HEK293 (cell line): ENCODE results near the gene TTC7B.

ENCODE experiments used
- CTCF ChIA-PET: fragments of 350-600 bp; formaldehyde crosslinking; extraction: SDS; loops from one replicate; lab custom pipeline; 2021; ENCODE audit warnings: antibody characterized with exemption; lab: Yijun Ruan, JAX
- POLR2A ChIA-PET: fragments of 300-600 bp; formaldehyde crosslinking; extraction: SDS; loops from one replicate; lab custom pipeline; 2020; ENCODE audit warnings: antibody characterized with exemption, inconsistent platforms; lab: Yijun Ruan, JAX
- H3K27ac ChIP-seq: fragments of 200-500 bp; sonication (Bioruptor generic); 2 replicates; pipeline ENCODE4 v1.5.1; 2014; ENCODE audit warnings: low read depth, low read length, control low read depth, inconsistent platforms; ENCODE audit errors: extremely low read depth
- H3K36me3 ChIP-seq, 2 experiments: fragments of 200-500 bp in 1 of 2; sonication (Bioruptor generic) in 1 of 2; 1 replicate in 1 of 2; 2 replicates in 1 of 2; pipeline ENCODE4 v1.5.1; 2014 to 2017; ENCODE audit warnings: inconsistent platforms in 2 of 2, low read length in 2 of 2; ENCODE audit not compliant: control insufficient read depth in 2 of 2, insufficient read depth in 1 of 2
- H3K4me1 ChIP-seq: fragments of 200-500 bp; sonication (Bioruptor generic); 2 replicates; pipeline ENCODE4 v1.5.1; 2014; ENCODE audit warnings: mild to moderate bottlenecking, low read length, inconsistent platforms; ENCODE audit not compliant: control insufficient read depth, insufficient read depth
- H3K4me3 ChIP-seq: 2 replicates; pipeline ENCODE4 v1.5.1; 2011; ENCODE audit warnings: low read depth, mild to moderate bottlenecking, control low read depth, low read length, moderate library complexity
- H3K9me3 ChIP-seq: fragments of 200-500 bp; sonication (Bioruptor generic); 2 replicates; pipeline ENCODE4 v1.5.1; 2014; ENCODE audit warnings: low read depth, low read length, inconsistent platforms; ENCODE audit not compliant: control insufficient read depth, insufficient read depth
- GLI2 ChIP-seq: fragments of 450-650 bp; formaldehyde crosslinking; IDR thresholded peaks from 2 replicates; pipeline ENCODE4; 2017; ENCODE audit warnings: missing biosample characterization, missing genetic modification characterization, low read depth, borderline replicate concordance
- GLIS2 ChIP-seq: fragments of 450-650 bp; formaldehyde crosslinking; IDR thresholded peaks from 2 replicates; pipeline ENCODE4 v1.5.1; 2016; ENCODE audit warnings: missing biosample characterization, missing genetic modification characterization
- OSR2 ChIP-seq: fragments of 450-650 bp; formaldehyde crosslinking; IDR thresholded peaks from 2 replicates; pipeline ENCODE4 v1.5.1; 2016; ENCODE audit warnings: missing biosample characterization, missing genetic modification characterization
- SALL2 ChIP-seq: fragments of 450-650 bp; formaldehyde crosslinking; IDR thresholded peaks from 2 replicates; pipeline ENCODE4 v1.5.0; 2017; ENCODE audit warnings: missing biosample characterization, mild to moderate bottlenecking, missing genetic modification characterization, borderline replicate concordance
- SCRT2 ChIP-seq: fragments of 450-650 bp; formaldehyde crosslinking; IDR thresholded peaks from 2 replicates; pipeline ENCODE4 v1.5.1; 2016; ENCODE audit warnings: missing biosample characterization, missing genetic modification characterization
- SP3 ChIP-seq: fragments of 450-650 bp; formaldehyde crosslinking; IDR thresholded peaks from 2 replicates; pipeline ENCODE4 v1.5.1; 2016; ENCODE audit warnings: missing biosample characterization, missing genetic modification characterization
- TCF7L2 ChIP-seq: IDR thresholded peaks from 2 replicates; pipeline ENCODE4 v1.6.1; 2011; ENCODE audit warnings: low read depth, mild to moderate bottlenecking, inconsistent platforms, low read length, moderate library complexity, borderline replicate concordance
- YY1 ChIP-seq: fragments of 450-650 bp; formaldehyde crosslinking; IDR thresholded peaks from 2 replicates; pipeline ENCODE4 v1.5.1; 2018; ENCODE audit warnings: missing biosample characterization, missing genetic modification characterization
- YY2 ChIP-seq: fragments of 450-650 bp; formaldehyde crosslinking; IDR thresholded peaks from 2 replicates; pipeline ENCODE4 v1.5.1; 2016; ENCODE audit warnings: missing biosample characterization, missing genetic modification characterization
- ZBTB1 ChIP-seq: fragments of 450-650 bp; formaldehyde crosslinking; IDR thresholded peaks from 2 replicates; pipeline ENCODE4 v1.5.1; 2016; ENCODE audit warnings: missing biosample characterization, missing genetic modification characterization
- ZBTB10 ChIP-seq: fragments of 450-650 bp; formaldehyde crosslinking; IDR thresholded peaks from 2 replicates; pipeline ENCODE4 v1.5.1; 2016; ENCODE audit warnings: missing biosample characterization, missing genetic modification characterization
- ZFHX2 ChIP-seq: fragments of 450-650 bp; formaldehyde crosslinking; conservative IDR thresholded peaks from 2 replicates; pipeline ENCODE4 v1.5.1; 2016; ENCODE audit warnings: missing biosample characterization, missing genetic modification characterization
- ZNF16 ChIP-seq: fragments of 450-650 bp; formaldehyde crosslinking; IDR thresholded peaks from 2 replicates; pipeline ENCODE4 v1.5.1; 2016; ENCODE audit warnings: low read depth, missing biosample characterization, missing genetic modification characterization
- ZNF184 ChIP-seq: fragments of 450-650 bp; IDR thresholded peaks from 2 replicates; pipeline ENCODE4 v1.5.1; 2018; ENCODE audit warnings: missing biosample characterization, mild to moderate bottlenecking, missing genetic modification characterization
- ZNF292 ChIP-seq: fragments of 450-650 bp; formaldehyde crosslinking; IDR thresholded peaks from 2 replicates; pipeline ENCODE4 v1.5.1; 2016; ENCODE audit warnings: low read depth, missing biosample characterization, missing genetic modification characterization, borderline replicate concordance
- ZNF311 ChIP-seq: fragments of 450-650 bp; formaldehyde crosslinking; IDR thresholded peaks from 2 replicates; pipeline ENCODE4 v1.5.1; 2017; ENCODE audit warnings: missing biosample characterization, missing genetic modification characterization, borderline replicate concordance
- ZNF366 ChIP-seq: fragments of 450-650 bp; formaldehyde crosslinking; conservative IDR thresholded peaks from 2 replicates; pipeline ENCODE4 v1.5.1; 2016; ENCODE audit warnings: missing biosample characterization, missing genetic modification characterization
- ZNF423 ChIP-seq: fragments of 450-650 bp; formaldehyde crosslinking; IDR thresholded peaks from 2 replicates; pipeline ENCODE4 v1.5.1; 2016; ENCODE audit warnings: missing biosample characterization, missing genetic modification characterization
- ZNF449 ChIP-seq: fragments of 450-650 bp; formaldehyde crosslinking; IDR thresholded peaks from 2 replicates; pipeline ENCODE4 v1.5.1; 2017; ENCODE audit warnings: missing biosample characterization, mild to moderate bottlenecking, missing genetic modification characterization, moderate library complexity
- ZNF600 ChIP-seq: fragments of 450-650 bp; formaldehyde crosslinking; IDR thresholded peaks from 2 replicates; pipeline ENCODE4 v1.5.1; 2016; ENCODE audit warnings: missing biosample characterization, missing genetic modification characterization
- ZNF777 ChIP-seq: fragments of 450-650 bp; formaldehyde crosslinking; IDR thresholded peaks from 2 replicates; pipeline ENCODE4 v1.5.1; 2017; ENCODE audit warnings: missing biosample characterization, missing genetic modification characterization, borderline replicate concordance
- ZSCAN30 ChIP-seq: fragments of 450-650 bp; IDR thresholded peaks from 2 replicates; pipeline ENCODE4 v1.5.1; 2018; ENCODE audit warnings: missing biosample characterization, mild to moderate bottlenecking, missing genetic modification characterization, moderate library complexity
- TF ChIP-seq, protein P1 (sequence below): fragments of 450-650 bp; formaldehyde crosslinking; IDR thresholded peaks from 2 replicates; pipeline ENCODE4 v1.5.1; 2017; ENCODE audit warnings: missing biosample characterization, missing genetic modification characterization

The TTC7B gene

DNA sequence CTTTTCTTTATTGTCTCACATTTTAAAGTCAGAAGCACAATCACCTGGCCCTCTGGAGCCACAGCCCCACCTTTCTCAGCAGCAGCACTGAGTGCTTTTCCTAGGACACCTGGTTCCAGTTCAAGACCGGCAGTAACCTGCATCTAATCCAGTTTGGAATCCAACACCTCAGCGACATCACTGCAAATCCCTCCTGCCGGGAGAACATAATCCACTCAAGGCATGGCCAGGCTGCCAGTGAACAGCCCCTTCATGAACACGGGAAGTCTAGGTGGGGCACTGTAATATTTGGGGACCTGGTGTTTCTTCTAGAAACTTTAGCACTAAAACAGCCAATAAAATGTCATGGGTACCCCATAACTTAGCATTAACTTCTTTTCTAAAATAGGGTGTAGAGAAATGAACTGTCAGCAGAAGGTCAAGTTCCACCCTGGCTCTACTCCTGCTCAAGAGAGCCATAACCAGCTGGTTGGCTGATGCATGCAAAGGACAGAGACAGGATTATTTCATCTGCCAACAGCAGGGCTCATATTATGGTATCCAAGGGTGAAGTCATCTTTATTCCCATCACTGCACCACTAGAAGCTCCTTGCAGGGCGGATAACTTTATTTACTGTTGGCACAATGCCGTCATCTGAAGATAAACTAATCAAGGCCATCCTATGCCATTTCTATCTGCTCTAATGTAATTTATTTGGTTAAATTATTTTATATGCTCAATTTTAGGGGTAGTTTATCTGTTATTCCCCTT, 76.7 kb downstream of the TTC7B start (continued):
- TF ChIP-seq ZSCAN30 (tag by site-specific recombination) (no peak), YY1 (tag by site-specific recombination) (no peak), ZNF600 (tag by site-specific recombination) (0 out of 2 replicates have a peak, but pooled peaks have one; percentile 37), YY2 (tag by site-specific recombination) (no peak), GLIS2 (tag by site-specific recombination) (no peak), OSR2 (no peak), ZNF184 (tag by site-specific recombination) (no peak), ZNF292 (tag by site-specific recombination) (no peak), ZNF449 (no peak), ZFHX2 (no peak), SCRT2 (tag by site-specific recombination) (no peak), ZBTB10 (no peak), ZNF777 (no peak), SP3 (tag by site-specific recombination) (no peak), GLI2 (tag by site-specific recombination) (no peak), ZNF366 (0 out of 2 replicates have a peak, but pooled peaks have one; percentile 24)
- TF ChIP-seq, protein P1, sequence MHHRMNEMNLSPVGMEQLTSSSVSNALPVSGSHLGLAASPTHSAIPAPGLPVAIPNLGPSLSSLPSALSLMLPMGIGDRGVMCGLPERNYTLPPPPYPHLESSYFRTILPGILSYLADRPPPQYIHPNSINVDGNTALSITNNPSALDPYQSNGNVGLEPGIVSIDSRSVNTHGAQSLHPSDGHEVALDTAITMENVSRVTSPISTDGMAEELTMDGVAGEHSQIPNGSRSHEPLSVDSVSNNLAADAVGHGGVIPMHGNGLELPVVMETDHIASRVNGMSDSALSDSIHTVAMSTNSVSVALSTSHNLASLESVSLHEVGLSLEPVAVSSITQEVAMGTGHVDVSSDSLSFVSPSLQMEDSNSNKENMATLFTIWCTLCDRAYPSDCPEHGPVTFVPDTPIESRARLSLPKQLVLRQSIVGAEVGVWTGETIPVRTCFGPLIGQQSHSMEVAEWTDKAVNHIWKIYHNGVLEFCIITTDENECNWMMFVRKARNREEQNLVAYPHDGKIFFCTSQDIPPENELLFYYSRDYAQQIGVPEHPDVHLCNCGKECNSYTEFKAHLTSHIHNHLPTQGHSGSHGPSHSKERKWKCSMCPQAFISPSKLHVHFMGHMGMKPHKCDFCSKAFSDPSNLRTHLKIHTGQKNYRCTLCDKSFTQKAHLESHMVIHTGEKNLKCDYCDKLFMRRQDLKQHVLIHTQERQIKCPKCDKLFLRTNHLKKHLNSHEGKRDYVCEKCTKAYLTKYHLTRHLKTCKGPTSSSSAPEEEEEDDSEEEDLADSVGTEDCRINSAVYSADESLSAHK = no peak

DNA sequence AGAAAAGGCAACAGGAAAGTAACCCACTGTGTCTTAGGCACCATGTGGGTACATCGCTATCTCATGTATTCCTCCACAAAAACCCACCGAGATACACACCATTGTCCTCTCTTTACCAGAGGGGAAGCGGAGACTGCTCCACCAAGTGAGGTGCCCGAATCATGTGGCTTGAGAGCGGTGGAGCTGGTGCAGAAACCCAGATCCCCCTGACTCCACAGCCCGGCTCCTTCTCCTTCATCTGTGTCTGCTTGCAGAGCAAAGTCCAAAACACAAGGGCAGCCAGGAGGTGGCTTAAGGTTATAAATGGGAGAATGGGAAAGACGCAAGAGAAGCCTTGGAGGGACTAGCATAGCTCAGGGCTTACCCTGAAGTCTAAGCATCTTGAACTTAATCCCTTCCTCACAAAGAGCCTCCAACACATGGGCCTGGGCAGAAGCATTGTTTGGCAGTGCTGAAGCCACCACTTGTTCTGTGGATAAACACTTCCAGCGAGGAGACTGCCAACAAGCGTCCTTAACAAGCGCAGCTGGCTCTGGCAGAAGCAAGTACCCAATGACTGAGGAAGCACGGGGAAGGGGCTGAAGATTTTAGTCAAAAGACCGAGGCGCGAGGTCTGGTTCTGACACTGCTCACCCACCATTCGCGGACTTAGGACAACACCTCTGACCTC, 83.0 kb downstream of the TTC7B start:
- H3K4me1 ChIP-seq = no peaks in the 10 kb centered on the region
- no peaks in the 10 kb centered on the region; a peak in 1 of 3 replicates for H3K36me3 ChIP-seq
- ChIA-PET CTCF (interaction anchor here (2.5 kb wide), 1 partner anchor 27 kb away, joined by 6 read pairs; no protein-coding TSS in a partner anchor), POLR2A (no interaction called here)
- H3K27ac ChIP-seq = no peak overlapping the region
- H3K9me3 ChIP-seq = no peaks in the 10 kb centered on the region
- no peak for TF ChIP-seq ZNF311 (tag by site-specific recombination)
- TF ChIP-seq OSR2 = no peak
- TF ChIP-seq ZNF423 = no peak
- no peak for TF ChIP-seq ZNF16 (tag by site-specific recombination)
- TF ChIP-seq SALL2 (tag by site-specific recombination) = no peak
- TF ChIP-seq ZBTB1 (tag by site-specific recombination) = no peak
- TF ChIP-seq TCF7L2 = no peak
- no peak overlapping the region for H3K4me3 ChIP-seq
